Peyer's patch (tissue), 4 donors: ENCODE measurements around the gene ALDH7A1. TPM values are rescaled to one million over a fixed set of nuclear protein-coding genes. Genes with fewer than 3 reads are reported as not detected.
"Not testable (repeated sequence)": the region's sequence is repeated elsewhere in the genome, so short reads cannot be mapped to it uniquely, and the experiment has no call there.

Experiments used
- DNase-seq, 3 donors: peaks; one replicate each; pipeline ENCODE4 v3.0.0-alpha.2; 2017 to 2019
- H3K27ac ChIP-seq, 4 donors: fragments of 200-600 bp; sonication (generic); one replicate each; pipeline ENCODE4 v1.5.1; 2016 to 2019
- H3K27me3 ChIP-seq, 2 donors: fragments of 200-600 bp; sonication (generic); one replicate each; pipeline ENCODE4 v1.5.1; 2019
- H3K36me3 ChIP-seq, 3 donors: fragments of 200-600 bp; sonication (generic); one replicate each; pipeline ENCODE4 v1.5.1; 2016 to 2019
- H3K4me1 ChIP-seq, 4 donors: fragments of 200-600 bp; sonication (generic); one replicate each; pipeline ENCODE4 v1.5.1; 2016 to 2019
- H3K4me3 ChIP-seq, 4 donors: fragments of 200-600 bp; sonication (generic); 1 replicate in 3 of 4; 2 replicates in 1 of 4; pipeline ENCODE4 v1.5.1; 2016 to 2019; ENCODE audit warnings: mild to moderate bottlenecking in 1 of 4
- H3K9me3 ChIP-seq, 4 donors: fragments of 200-600 bp; sonication (generic); one replicate each; pipeline ENCODE4 v1.5.1; 2016 to 2019; ENCODE audit warnings: mild to moderate bottlenecking in 1 of 4
- CTCF ChIP-seq, 6 experiments: fragments of 450-650 bp in 4 of 6; fragments of 200-600 bp in 2 of 6; sonication (generic) in 1 of 6; IDR thresholded peaks; one replicate each; pipeline ENCODE4 v1.5.1; 2017 to 2019; ENCODE audit warnings: antibody characterized with exemption in 6 of 6, mild to moderate bottlenecking in 3 of 6, moderate library complexity in 1 of 6
- POLR2A ChIP-seq, 2 donors: fragments of 450-650 bp; IDR thresholded peaks; one replicate each; pipeline ENCODE4 v1.5.1; 2017; ENCODE audit warnings: antibody characterized with exemption in 2 of 2, mild to moderate bottlenecking in 2 of 2, moderate library complexity in 2 of 2
- total RNA-seq, 4 donors: library from RNA; depleted of rRNA; stranded (reverse); fragments of >200 nt; gene quantifications; one replicate each; pipeline ENCODE4 v1.1.0, GENCODE V29; 2016

The ALDH7A1 gene
- total RNA-seq, 4 donors from 2014 or later = 19.4 to 25.7 (median 22.0) TPM

- no peak for DNase-seq
- H3K27ac ChIP-seq = no peak overlapping the region
- H3K4me3 ChIP-seq = no peak overlapping the region
- H3K36me3 ChIP-seq = no peaks in the 10 kb centered on the region
- H3K9me3 ChIP-seq = no peaks in the 10 kb centered on the region
- H3K4me1 ChIP-seq = peaks cover 0 to 12% (median 0%) of the 10 kb centered on the region in 4 donors
- no peaks in the 10 kb centered on the region for H3K27me3 ChIP-seq
- TF ChIP-seq POLR2A (IDR thresholded peaks at IDR 0.05) (no peak), CTCF (IDR thresholded peaks at IDR 0.05) (no peak)
Observed at GRCh38 chr5:126521130-126521529, 73.9 kb downstream of the ALDH7A1 start.

GRCh38 chr5:126520593-126520953, 74.4 kb downstream of the ALDH7A1 start:
- DNase-seq = no peak
- H3K4me3 ChIP-seq = no peak overlapping the region
- TF ChIP-seq POLR2A (IDR thresholded peaks at IDR 0.05) (no peak), CTCF (IDR thresholded peaks at IDR 0.05) (no peak)
- H3K36me3 ChIP-seq = no peaks in the 10 kb centered on the region
- H3K27ac ChIP-seq = peak overlapping the region in 2 of 4 donors; percentile 47 to 56
- no peaks in the 10 kb centered on the region for H3K9me3 ChIP-seq
- no peaks in the 10 kb centered on the region for H3K27me3 ChIP-seq
- peaks cover 0 to 12% (median 0%) of the 10 kb centered on the region in 4 donors for H3K4me1 ChIP-seq

- no peak for DNase-seq
- H3K36me3 ChIP-seq = no peaks in the 10 kb centered on the region
- H3K4me1 ChIP-seq = peaks cover 0 to 12% (median 0%) of the 10 kb centered on the region in 4 donors
- H3K4me3 ChIP-seq = no peak overlapping the region
- H3K27me3 ChIP-seq = no peaks in the 10 kb centered on the region
- TF ChIP-seq CTCF (IDR thresholded peaks at IDR 0.05) (no peak), POLR2A (IDR thresholded peaks at IDR 0.05) (no peak)
- H3K9me3 ChIP-seq = no peaks in the 10 kb centered on the region
- H3K27ac ChIP-seq = peak overlapping the region; percentile 40 to 72 (median 52)
Observed at GRCh38 chr5:126519637-126520592, 75.1 kb downstream of the ALDH7A1 start.

- not testable (repeated sequence) for H3K4me3 ChIP-seq, H3K9me3 ChIP-seq, DNase-seq, H3K27me3 ChIP-seq, H3K36me3 ChIP-seq
- Histone ChIP-seq H3K4me1 (peaks cover 0 to 12% (median 0%) of the 10 kb centered on the region in 4 donors), H3K27ac (peak overlapping the region in 3 of 4 donors; percentile 40 to 56 (median 51))
Observed at GRCh38 chr5:126519223-126519622, 75.8 kb downstream of the ALDH7A1 start.

GRCh38 chr5:126516852-126517251, 78.2 kb downstream of the ALDH7A1 start:
- no peaks in the 10 kb centered on the region for H3K9me3 ChIP-seq
- TF ChIP-seq CTCF (IDR thresholded peaks at IDR 0.05) = no peak
- no peak for TF ChIP-seq POLR2A (IDR thresholded peaks at IDR 0.05)
- no peak overlapping the region for H3K4me3 ChIP-seq
- no peaks in the 10 kb centered on the region for H3K36me3 ChIP-seq
- H3K4me1 ChIP-seq = peaks cover 0 to 12% (median 0%) of the 10 kb centered on the region in 4 donors
- no peaks in the 10 kb centered on the region for H3K27me3 ChIP-seq
- no peak for DNase-seq
- no peak overlapping the region for H3K27ac ChIP-seq

- H3K27me3 ChIP-seq = no peaks in the 10 kb centered on the region
- DNase-seq = no peak
- H3K27ac ChIP-seq = no peak overlapping the region
- H3K4me3 ChIP-seq = no peak overlapping the region
- H3K36me3 ChIP-seq = no peaks in the 10 kb centered on the region
- H3K4me1 ChIP-seq = peaks cover 0 to 12% (median 0%) of the 10 kb centered on the region in 4 donors
- H3K9me3 ChIP-seq = no peaks in the 10 kb centered on the region
- TF ChIP-seq CTCF (IDR thresholded peaks at IDR 0.05) (no peak), POLR2A (IDR thresholded peaks at IDR 0.05) (no peak)
Observed at GRCh38 chr5:126516133-126516532, 78.9 kb downstream of the ALDH7A1 start.
